Esophagus squamous epithelium (tissue), 4 donors: ENCODE measurements around the gene ARL10.

ENCODE experiments used
- POLR2A ChIP-seq, 4 donors: fragments of 450-650 bp; IDR thresholded peaks; one replicate each; pipeline ENCODE4 v1.6.1; 2017; ENCODE audit warnings: antibody characterized with exemption in 4 of 4, mild to moderate bottlenecking in 4 of 4, moderate library complexity in 3 of 4
- TF ChIP-seq, protein P1 (sequence below), 6 experiments: fragments of 450-650 bp in 4 of 6; fragments of 200-600 bp in 2 of 6; sonication (generic) in 2 of 6; IDR thresholded peaks; one replicate each; pipeline ENCODE4 v1.5.1; 2016 to 2019; ENCODE audit warnings: antibody characterized with exemption in 6 of 6, mild to moderate bottlenecking in 4 of 6, moderate library complexity in 4 of 6

DNA sequence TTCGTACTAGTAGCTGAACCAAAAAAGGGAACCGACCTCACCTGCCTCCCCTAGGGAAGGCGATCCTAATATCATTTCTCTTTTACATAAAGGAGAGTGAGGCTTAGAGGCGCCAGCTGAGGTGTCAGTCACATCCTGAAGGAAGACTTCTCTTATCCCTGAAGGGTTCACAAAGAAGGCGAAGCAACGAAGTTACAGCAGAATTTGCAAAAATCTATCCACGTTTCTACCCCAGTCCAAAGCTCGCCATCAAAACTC, 3.1 kb upstream of the ARL10 start:
- TF ChIP-seq, protein P1, sequence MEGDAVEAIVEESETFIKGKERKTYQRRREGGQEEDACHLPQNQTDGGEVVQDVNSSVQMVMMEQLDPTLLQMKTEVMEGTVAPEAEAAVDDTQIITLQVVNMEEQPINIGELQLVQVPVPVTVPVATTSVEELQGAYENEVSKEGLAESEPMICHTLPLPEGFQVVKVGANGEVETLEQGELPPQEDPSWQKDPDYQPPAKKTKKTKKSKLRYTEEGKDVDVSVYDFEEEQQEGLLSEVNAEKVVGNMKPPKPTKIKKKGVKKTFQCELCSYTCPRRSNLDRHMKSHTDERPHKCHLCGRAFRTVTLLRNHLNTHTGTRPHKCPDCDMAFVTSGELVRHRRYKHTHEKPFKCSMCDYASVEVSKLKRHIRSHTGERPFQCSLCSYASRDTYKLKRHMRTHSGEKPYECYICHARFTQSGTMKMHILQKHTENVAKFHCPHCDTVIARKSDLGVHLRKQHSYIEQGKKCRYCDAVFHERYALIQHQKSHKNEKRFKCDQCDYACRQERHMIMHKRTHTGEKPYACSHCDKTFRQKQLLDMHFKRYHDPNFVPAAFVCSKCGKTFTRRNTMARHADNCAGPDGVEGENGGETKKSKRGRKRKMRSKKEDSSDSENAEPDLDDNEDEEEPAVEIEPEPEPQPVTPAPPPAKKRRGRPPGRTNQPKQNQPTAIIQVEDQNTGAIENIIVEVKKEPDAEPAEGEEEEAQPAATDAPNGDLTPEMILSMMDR (IDR thresholded peaks at IDR 0.05): no peak
- TF ChIP-seq POLR2A (IDR thresholded peaks at IDR 0.05): no peak
